HG02759 (cell line): ENCODE data around the gene GIMAP7.
"Not testable (repeated sequence)": the region's sequence is repeated elsewhere in the genome, so short reads cannot be mapped to it uniquely, and the experiment has no call there.

Experiments used
- ATAC-seq: cut with Tn5 transposase; IDR thresholded peaks from one replicate; pipeline ENCODE4 v1.9.1; 2021; ENCODE audit warnings: mild to moderate bottlenecking, moderate library complexity; ENCODE audit not compliant: unreplicated experiment

Gene GIMAP7

GRCh38 chr7:150514748-150515222 is at the start of gene GIMAP7:
GIMAP7 (plus strand) TSS chr7:150514872; CDS start chr7:150519975, 5,103 bp downstream.
- ATAC-seq, result peak; percentile 48

GRCh38 chr7:150464962-150465361 is 49.7 kb upstream of the GIMAP7 start:
- no peak for ATAC-seq

GRCh38 chr7:150465414-150465813 is 49.3 kb upstream of the GIMAP7 start:
- ATAC-seq, result no peak

GRCh38 chr7:150466477-150466876 is 48.2 kb upstream of the GIMAP7 start:
- ATAC-seq, result no peak

GRCh38 chr7:150468241-150468640 is 46.4 kb upstream of the GIMAP7 start:
- ATAC-seq, result no peak

- no peak for ATAC-seq
Observed at GRCh38 chr7:150471886-150472285, 42.8 kb upstream of the GIMAP7 start.

GRCh38 chr7:150473902-150474301 is 40.8 kb upstream of the GIMAP7 start:
- ATAC-seq, result no peak

- ATAC-seq, result no peak
Observed at GRCh38 chr7:150476285-150476684, 38.4 kb upstream of the GIMAP7 start.

GRCh38 chr7:150476819-150477631 is 37.6 kb upstream of the GIMAP7 start:
- no peak for ATAC-seq

- no peak for ATAC-seq
Observed at GRCh38 chr7:150479023-150479716, 35.5 kb upstream of the GIMAP7 start.

GRCh38 chr7:150481186-150481920 is 33.3 kb upstream of the GIMAP7 start:
- no peak for ATAC-seq

- ATAC-seq, result no peak
Observed at GRCh38 chr7:150481922-150482321, 32.8 kb upstream of the GIMAP7 start.

GRCh38 chr7:150483514-150483913 is 31.2 kb upstream of the GIMAP7 start:
- ATAC-seq, result not testable (repeated sequence)

- ATAC-seq, result not testable (repeated sequence)
Observed at GRCh38 chr7:150484071-150484470, 30.6 kb upstream of the GIMAP7 start.

GRCh38 chr7:150487625-150488024 is 27.0 kb upstream of the GIMAP7 start:
- no peak for ATAC-seq

- ATAC-seq, result no peak
Observed at GRCh38 chr7:150489782-150490181, 24.9 kb upstream of the GIMAP7 start.

- not testable (repeated sequence) for ATAC-seq
Observed at GRCh38 chr7:150493442-150493841, 21.2 kb upstream of the GIMAP7 start.

- no peak for ATAC-seq
Observed at GRCh38 chr7:150502519-150502918, 12.2 kb upstream of the GIMAP7 start.

- no peak for ATAC-seq
Observed at GRCh38 chr7:150503155-150503554, 11.5 kb upstream of the GIMAP7 start.

GRCh38 chr7:150503581-150503980 is 11.1 kb upstream of the GIMAP7 start:
- no peak for ATAC-seq

- ATAC-seq, result no peak
Observed at GRCh38 chr7:150507947-150508602, 6.6 kb upstream of the GIMAP7 start.
